Stimulated activated CD4-positive, alpha-beta T cell treated with anti-CD3 and anti-CD28 coated beads, TNF-alpha, amount 100 ng/mL, for 48 hours (primary cell): ENCODE measurements around the gene PHLDA2.
A peak's percentile ranks its signal among the peaks of the same experiment; 100 is the strongest.

ENCODE experiments used
- DNase-seq, 3 donors: peaks; one replicate each; pipeline ENCODE4 v3.0.0-alpha.2; 2020; ENCODE audit warnings: low read depth in 3 of 3

PHLDA2 gene, protein sequence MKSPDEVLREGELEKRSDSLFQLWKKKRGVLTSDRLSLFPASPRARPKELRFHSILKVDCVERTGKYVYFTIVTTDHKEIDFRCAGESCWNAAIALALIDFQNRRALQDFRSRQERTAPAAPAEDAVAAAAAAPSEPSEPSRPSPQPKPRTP

GRCh38 chr11:2928605-2929530, at the start of gene PHLDA2:
Gene PHLDA2, minus strand, starts transcription at chr11:2929420. Its CDS starts 56 bp downstream, at chr11:2929364.
- DNase-seq = peak; percentile 37 to 52 (median 41)

GRCh38 chr11:2977113-2977512, 47.9 kb upstream of the PHLDA2 start:
- no peak for DNase-seq

GRCh38 chr11:2976294-2977063, 47.3 kb upstream of the PHLDA2 start:
- no peak for DNase-seq

GRCh38 chr11:2975594-2975993, 46.4 kb upstream of the PHLDA2 start:
- DNase-seq = no peak

DNA sequence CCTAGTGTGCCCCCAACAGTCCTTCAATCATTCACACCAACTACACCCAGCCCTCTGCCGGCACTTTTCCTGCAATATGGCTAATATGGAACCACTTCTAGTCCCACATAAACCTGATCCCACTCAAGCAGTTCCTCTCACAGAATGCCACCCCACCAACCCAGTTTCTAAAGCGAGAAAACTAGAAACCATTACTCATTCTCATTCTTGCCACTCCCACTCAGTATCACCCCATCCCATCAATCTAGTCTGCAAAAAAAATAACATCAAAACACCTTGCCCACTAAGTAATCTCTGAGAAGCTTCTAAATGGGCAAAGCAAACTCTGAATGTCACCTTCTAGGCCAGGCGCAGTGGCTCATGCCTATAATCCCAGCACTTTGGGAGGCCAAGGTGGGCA, 45.1 kb upstream of the PHLDA2 start:
- no peak for DNase-seq

DNA sequence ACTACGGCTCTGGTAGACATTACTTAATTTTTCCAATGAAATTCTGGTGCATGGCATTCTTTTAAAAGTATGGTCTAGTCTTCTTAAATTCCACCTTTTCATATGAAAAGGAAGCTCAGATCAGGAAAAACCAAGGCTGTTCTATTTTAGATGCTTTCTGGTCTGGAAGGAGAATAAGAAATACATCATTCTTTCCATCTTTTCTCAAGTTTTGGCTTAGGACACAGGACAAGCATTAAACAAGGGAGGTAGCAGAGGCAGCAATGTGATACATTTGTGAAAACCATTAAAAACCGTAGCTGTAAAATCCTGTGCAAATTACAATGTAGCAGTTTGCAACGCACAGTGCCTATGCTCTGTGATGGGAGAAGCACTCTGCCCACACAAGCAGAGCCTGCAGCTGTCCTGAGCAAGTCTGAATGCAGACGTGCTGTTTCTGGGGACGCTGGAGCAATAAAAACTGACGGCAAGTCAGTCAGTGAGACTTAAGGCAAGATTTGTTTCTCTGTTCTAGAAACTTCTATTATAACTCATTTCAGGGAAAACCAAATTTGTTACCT, 39.2 kb upstream of the PHLDA2 start:
- no peak for DNase-seq

GRCh38 chr11:2964782-2965181, 35.6 kb upstream of the PHLDA2 start:
- no peak for DNase-seq

DNA sequence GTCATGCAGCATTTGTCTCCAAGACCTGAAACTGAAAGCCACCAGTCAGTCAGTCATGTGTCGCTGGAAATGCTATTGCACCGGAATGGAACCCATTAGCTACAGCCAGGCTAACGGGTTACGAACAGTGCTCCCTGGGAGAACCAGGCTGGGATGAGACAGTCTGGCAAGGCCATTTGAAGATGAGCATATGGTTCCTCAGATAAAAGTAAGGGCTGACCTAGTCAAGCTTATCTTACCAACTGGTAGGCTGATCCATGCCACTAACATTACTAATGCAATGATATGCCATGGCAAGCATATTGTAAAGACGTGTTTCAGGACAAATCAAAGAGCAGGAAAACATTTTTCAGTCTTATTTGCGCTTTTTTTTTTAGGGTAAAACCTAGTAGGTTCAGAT, 34.5 kb upstream of the PHLDA2 start:
- no peak for DNase-seq

- no peak for DNase-seq
These were observed 34.0 kb upstream of the PHLDA2 start for GRCh38 chr11:2963112-2963754.

DNA sequence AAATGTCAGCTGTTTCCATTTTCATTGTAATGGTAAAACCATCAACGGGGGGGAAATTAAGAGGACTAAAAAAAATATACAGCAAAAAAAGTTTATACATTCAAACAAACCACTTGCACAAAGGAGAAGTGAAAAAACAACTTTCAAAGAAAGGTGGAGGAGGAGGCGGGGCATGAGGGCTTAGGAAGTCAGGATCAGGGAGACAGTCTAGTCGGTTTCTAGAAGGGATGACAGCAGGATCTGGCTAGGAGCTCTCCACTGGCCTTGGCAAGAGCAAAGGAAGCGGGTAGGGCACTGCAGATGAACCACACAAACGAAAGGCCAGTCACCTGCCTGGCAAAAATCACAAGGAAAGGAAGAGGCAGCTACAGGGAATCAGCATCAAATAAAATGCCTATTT, 31.9 kb upstream of the PHLDA2 start:
- no peak for DNase-seq

DNA sequence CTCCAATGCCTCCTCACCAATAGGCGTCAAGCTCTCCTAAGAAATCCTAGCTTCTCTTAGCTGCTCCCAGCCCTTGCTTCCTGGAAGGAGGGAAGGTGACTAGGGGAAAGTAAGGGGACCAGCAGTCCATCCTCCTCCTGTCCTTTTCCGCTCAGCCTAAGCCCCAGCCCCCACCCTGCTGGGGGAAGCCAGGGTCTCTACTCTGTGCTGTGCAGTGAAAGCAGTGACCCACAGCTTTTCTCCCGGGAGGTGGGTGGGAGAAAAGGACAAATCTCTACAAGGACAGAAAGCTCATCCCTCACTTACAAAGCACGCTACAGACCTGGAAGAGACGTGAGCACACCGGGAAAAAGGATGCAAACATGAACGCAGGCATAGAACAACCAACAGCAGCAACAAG, 30.9 kb upstream of the PHLDA2 start:
- DNase-seq = no peak

- DNase-seq = no peak
These were observed 29.0 kb upstream of the PHLDA2 start for GRCh38 chr11:2958251-2958650.

GRCh38 chr11:2955906-2956476, 26.8 kb upstream of the PHLDA2 start:
- no peak for DNase-seq

DNA sequence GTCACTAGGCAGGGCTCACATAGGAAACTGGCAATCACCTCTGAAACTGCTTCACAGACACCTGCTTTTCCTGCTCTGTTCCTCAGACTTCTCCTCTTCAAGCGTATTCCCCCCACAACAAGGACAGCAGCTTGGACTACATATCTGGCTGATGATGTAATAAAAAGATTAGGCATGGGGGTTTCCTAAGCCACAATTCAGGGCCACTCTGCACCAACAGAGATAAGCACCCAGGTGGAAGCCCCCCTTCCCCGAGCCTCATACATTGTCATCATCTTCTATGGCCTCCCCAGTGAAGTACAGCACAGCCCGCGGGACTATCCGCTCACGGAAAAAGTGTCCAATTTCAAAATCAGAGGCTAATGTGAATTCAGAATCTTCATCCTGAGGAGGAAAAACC, 25.0 kb upstream of the PHLDA2 start:
- DNase-seq = no peak

- no peak for DNase-seq
These were observed 23.1 kb upstream of the PHLDA2 start for GRCh38 chr11:2952290-2952689.

- DNase-seq = no peak
These were observed 22.3 kb upstream of the PHLDA2 start for GRCh38 chr11:2951231-2952110.

GRCh38 chr11:2950825-2951224, 21.6 kb upstream of the PHLDA2 start:
- DNase-seq = no peak

- no peak for DNase-seq
These were observed 20.7 kb upstream of the PHLDA2 start for GRCh38 chr11:2949920-2950319.

DNA sequence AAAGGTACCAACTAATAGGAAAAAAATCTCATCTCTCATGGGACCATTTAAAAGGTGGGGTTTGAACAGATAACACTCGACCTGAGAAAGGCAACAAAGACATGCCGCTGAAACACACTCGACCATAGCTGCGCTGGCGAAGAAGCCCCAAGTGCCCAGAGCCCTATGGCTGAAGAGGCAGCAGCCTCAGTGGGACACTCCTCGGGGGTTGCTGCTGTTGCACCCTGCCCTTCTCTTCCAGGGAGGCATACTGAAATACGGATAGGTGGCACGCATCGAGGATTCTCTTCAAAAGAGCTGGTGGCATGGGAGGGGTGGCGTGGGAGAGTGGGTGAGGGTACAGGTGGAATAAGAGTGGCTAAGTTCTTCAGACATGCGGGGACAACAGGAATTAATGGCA, 18.5 kb upstream of the PHLDA2 start:
- no peak for DNase-seq

DNA sequence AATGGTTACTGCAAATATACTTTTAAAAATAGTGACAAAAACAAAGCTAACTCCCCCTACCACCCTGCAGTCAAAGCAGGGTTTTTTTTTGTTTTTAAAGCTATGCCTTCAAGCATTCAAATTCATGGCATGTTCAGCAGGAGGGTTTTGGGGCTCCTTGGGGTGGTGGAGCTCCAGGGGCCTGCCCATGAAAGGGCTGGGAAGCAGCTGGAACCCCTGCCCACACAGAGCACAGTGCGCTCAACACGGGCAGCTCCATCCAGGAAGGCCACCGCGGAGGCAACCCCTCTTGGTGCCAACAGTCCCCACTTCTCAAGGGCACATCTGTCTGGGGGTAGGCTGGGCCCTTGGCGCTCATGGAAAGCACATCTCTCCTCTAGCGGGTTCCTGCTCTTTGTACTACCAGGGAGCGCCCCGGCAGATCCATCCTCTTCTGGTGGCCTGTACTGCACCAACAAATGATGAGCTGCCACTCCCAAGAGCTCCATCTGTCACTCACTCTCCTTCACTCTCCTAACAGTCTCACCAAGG, 16.6 kb upstream of the PHLDA2 start:
- DNase-seq = no peak
